PC-3 (cell line): ENCODE measurements around the gene UNC5C.

Source experiments
- CTCF ChIP-seq: fragments of 300-600 bp; sonication (generic); conservative IDR thresholded peaks from 2 replicates; pipeline ENCODE4 v1.5.1; 2017; ENCODE audit warnings: antibody characterized with exemption, low read depth, mild to moderate bottlenecking, low read length
- EZH2 ChIP-seq: fragments of 300-600 bp; sonication (generic); IDR thresholded peaks from one replicate; pipeline ENCODE4 v1.6.1; 2017; ENCODE audit warnings: antibody characterized with exemption, mild to moderate bottlenecking, low read length; ENCODE audit not compliant: unreplicated experiment
- EZH2phosphoT487 ChIP-seq: fragments of 300-600 bp; sonication (generic); IDR thresholded peaks from 2 replicates; pipeline ENCODE4 v1.6.1; 2018; ENCODE audit warnings: mild to moderate bottlenecking, antibody characterized with exemption, low read length, borderline replicate concordance

GRCh38 chr4:95268819-95269565, 279.8 kb downstream of the UNC5C start:
- TF ChIP-seq CTCF, result no peak
- TF ChIP-seq EZH2, result no peak
- TF ChIP-seq EZH2phosphoT487, result no peak
